ENCODE data around the gene MXRA7.

The MXRA7 gene

DNA sequence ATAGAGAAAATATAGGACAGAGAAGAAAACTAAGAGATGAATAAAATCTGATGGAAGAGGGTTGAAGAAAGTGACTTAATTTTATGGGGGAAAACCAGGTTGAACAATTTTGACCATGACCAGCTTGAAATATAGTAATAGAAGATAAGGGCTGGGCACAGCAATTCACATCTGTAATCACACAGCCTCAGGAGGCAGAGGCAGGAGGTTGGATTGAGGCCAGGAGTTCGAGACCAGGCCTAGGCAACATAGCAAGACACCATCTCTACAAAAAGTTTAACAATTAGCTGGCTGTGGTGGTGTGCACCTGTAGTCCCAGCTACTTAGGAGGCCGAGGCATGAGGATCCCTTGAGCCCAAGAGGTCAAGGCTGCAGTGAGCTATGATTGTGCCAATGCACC is 8.7 kb downstream of the MXRA7 start:
- TF ChIP-seq USF1 (IDR thresholded peaks at IDR 0.05) (no peak), NFIC (IDR thresholded peaks at IDR 0.05) (no peak), TAF1 (IDR thresholded peaks at IDR 0.05; ENCODE audit: low read depth) (no peak)

DNA sequence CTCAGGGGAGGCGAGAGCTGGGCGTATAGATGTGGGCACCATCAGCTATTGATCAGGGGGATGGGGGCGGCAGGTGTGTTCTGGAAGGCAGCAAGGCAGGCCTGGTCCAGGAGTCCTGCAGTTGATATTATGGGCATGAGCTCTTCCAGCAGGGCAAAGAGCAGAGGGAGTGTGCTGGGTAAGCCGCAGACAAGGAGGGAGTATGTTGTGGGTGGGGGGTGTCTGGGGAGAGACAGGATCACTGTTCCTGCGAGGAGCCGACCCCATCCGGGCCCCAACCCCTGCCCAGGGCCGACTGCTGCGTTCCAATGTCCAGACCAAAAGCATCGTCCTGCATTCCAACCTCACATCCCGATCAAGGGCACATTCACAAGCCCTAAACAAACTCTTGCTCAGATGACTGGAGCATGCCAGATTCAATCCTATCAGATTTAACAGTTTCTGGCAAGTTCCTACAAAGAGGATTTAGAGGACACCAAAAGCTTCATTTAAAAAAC is 9.2 kb downstream of the MXRA7 start:
- TF ChIP-seq FOXM1 (IDR thresholded peaks at IDR 0.05; ENCODE audit: borderline replicate concordance, low read depth) (no peak), ZBTB7A (IDR thresholded peaks at IDR 0.05; ENCODE audit: low read depth) (no peak), CREB1 (IDR thresholded peaks at IDR 0.05; ENCODE audit: low read depth) (no peak), USF1 (IDR thresholded peaks at IDR 0.05) (no peak), EGR1 (IDR thresholded peaks at IDR 0.05) (no peak)

GRCh38 chr17:76700617-76701470 is 9.9 kb downstream of the MXRA7 start:
- TF ChIP-seq ZBTB7A (IDR thresholded peaks at IDR 0.05; ENCODE audit: low read depth) (no peak), CREB1 (IDR thresholded peaks at IDR 0.05; ENCODE audit: low read depth) (no peak), EGR1 (IDR thresholded peaks at IDR 0.05) (no peak), NFIC (IDR thresholded peaks at IDR 0.05) (no peak), MAX (IDR thresholded peaks at IDR 0.05) (no peak), TEAD4 (IDR thresholded peaks at IDR 0.05) (no peak), CEBPB (IDR thresholded peaks at IDR 0.05) (no peak), EP300 (IDR thresholded peaks at IDR 0.05; ENCODE audit: borderline replicate concordance) (no peak), YY1 (IDR thresholded peaks at IDR 0.05; ENCODE audit: low read depth) (no peak), TAF1 (IDR thresholded peaks at IDR 0.05; ENCODE audit: low read depth) (no peak), USF1 (IDR thresholded peaks at IDR 0.05) (no peak), RAD21 (IDR thresholded peaks at IDR 0.05; ENCODE audit: low read depth) (no peak), FOXM1 (IDR thresholded peaks at IDR 0.05; ENCODE audit: borderline replicate concordance, low read depth) (no peak), TCF12 (IDR thresholded peaks at IDR 0.05; ENCODE audit: low read depth) (no peak)
- TF ChIP-seq, protein P1, sequence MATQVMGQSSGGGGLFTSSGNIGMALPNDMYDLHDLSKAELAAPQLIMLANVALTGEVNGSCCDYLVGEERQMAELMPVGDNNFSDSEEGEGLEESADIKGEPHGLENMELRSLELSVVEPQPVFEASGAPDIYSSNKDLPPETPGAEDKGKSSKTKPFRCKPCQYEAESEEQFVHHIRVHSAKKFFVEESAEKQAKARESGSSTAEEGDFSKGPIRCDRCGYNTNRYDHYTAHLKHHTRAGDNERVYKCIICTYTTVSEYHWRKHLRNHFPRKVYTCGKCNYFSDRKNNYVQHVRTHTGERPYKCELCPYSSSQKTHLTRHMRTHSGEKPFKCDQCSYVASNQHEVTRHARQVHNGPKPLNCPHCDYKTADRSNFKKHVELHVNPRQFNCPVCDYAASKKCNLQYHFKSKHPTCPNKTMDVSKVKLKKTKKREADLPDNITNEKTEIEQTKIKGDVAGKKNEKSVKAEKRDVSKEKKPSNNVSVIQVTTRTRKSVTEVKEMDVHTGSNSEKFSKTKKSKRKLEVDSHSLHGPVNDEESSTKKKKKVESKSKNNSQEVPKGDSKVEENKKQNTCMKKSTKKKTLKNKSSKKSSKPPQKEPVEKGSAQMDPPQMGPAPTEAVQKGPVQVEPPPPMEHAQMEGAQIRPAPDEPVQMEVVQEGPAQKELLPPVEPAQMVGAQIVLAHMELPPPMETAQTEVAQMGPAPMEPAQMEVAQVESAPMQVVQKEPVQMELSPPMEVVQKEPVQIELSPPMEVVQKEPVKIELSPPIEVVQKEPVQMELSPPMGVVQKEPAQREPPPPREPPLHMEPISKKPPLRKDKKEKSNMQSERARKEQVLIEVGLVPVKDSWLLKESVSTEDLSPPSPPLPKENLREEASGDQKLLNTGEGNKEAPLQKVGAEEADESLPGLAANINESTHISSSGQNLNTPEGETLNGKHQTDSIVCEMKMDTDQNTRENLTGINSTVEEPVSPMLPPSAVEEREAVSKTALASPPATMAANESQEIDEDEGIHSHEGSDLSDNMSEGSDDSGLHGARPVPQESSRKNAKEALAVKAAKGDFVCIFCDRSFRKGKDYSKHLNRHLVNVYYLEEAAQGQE (IDR thresholded peaks at IDR 0.05; ENCODE audit: low read depth) = no peak

GRCh38 chr17:76700270-76700616 is 10.5 kb downstream of the MXRA7 start:
- TF ChIP-seq NFIC (IDR thresholded peaks at IDR 0.05) (no peak), CEBPB (IDR thresholded peaks at IDR 0.05) (no peak), CREB1 (IDR thresholded peaks at IDR 0.05; ENCODE audit: low read depth) (no peak), TAF1 (IDR thresholded peaks at IDR 0.05; ENCODE audit: low read depth) (no peak), YY1 (IDR thresholded peaks at IDR 0.05; ENCODE audit: low read depth) (no peak), EP300 (IDR thresholded peaks at IDR 0.05; ENCODE audit: borderline replicate concordance) (no peak), TEAD4 (IDR thresholded peaks at IDR 0.05) (no peak), MAX (IDR thresholded peaks at IDR 0.05) (no peak), USF1 (IDR thresholded peaks at IDR 0.05) (no peak), RAD21 (IDR thresholded peaks at IDR 0.05; ENCODE audit: low read depth) (no peak), EGR1 (IDR thresholded peaks at IDR 0.05) (no peak)

DNA sequence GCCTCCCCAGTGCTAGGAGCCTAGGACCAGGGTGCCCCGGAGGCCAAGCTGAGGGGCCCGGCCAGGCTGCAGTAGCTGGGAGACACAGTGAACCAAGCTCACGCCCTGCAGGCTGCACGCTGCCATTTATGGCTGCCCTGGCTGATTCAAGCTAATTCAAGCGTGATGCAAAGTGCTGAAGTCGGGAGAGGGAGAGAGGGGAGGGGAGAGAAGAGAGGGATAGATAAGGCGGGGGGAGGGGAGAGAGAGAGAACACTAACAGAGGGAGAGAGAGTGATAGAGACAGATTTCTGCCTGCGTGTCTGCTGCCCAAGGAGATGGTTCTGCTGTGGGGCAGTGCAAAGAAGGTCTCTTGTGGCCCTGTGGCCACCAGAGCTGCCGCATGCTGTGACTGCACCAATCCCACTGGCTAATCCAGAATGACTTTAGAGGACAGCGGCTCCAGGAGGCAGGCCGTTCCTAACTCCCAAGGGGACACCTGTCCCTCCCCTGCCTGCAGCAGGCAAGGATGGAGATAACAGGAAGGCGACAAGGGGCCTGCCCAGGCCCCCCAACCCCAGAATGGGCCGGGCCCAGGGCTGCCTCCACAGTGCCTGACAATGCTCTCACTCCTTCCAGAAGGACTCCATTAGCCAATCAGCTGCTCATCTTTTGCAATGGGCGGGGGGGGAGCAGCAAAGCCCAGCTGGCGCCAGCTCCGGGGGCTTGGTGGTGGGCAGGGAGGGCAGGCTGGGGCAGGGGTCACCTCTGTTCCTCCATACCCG is 12.9 kb downstream of the MXRA7 start:
- TF ChIP-seq FOXM1 (IDR thresholded peaks at IDR 0.05; ENCODE audit: borderline replicate concordance, low read depth) = no peak
- no peak for TF ChIP-seq CREB1 (IDR thresholded peaks at IDR 0.05; ENCODE audit: low read depth)
- no peak for TF ChIP-seq EGR1 (IDR thresholded peaks at IDR 0.05)
- no peak for TF ChIP-seq YY1 (IDR thresholded peaks at IDR 0.05; ENCODE audit: low read depth)
- TF ChIP-seq ZBTB7A (IDR thresholded peaks at IDR 0.05; ENCODE audit: low read depth) = no peak
- TF ChIP-seq EP300 (IDR thresholded peaks at IDR 0.05; ENCODE audit: borderline replicate concordance) = no peak
- TF ChIP-seq CEBPB (IDR thresholded peaks at IDR 0.05) = no peak
- TF ChIP-seq TCF12 (IDR thresholded peaks at IDR 0.05; ENCODE audit: low read depth) = no peak
- TF ChIP-seq, protein P1 (IDR thresholded peaks at IDR 0.05; ENCODE audit: low read depth) = no peak
- no peak for TF ChIP-seq NFIC (IDR thresholded peaks at IDR 0.05)
- no peak for TF ChIP-seq TAF1 (IDR thresholded peaks at IDR 0.05; ENCODE audit: low read depth)
- TF ChIP-seq RAD21 (IDR thresholded peaks at IDR 0.05; ENCODE audit: low read depth) = no peak
- TF ChIP-seq TEAD4 (IDR thresholded peaks at IDR 0.05) = no peak
- no peak for TF ChIP-seq USF1 (IDR thresholded peaks at IDR 0.05)
- TF ChIP-seq MAX (IDR thresholded peaks at IDR 0.05) = no peak

All from Ishikawa (cell line).